GM21825 (cell line): ENCODE results near the gene DGCR2.

Experiments used
- ATAC-seq: cut with Tn5 transposase; IDR thresholded peaks from one replicate; pipeline ENCODE4 v1.9.1; 2021; ENCODE audit warnings: mild to moderate bottlenecking, moderate library complexity; ENCODE audit not compliant: unreplicated experiment

The DGCR2 gene

GRCh38 chr22:19146215-19146968 lies 24.2 kb upstream of the DGCR2 start:
- ATAC-seq: no peak

- no peak for ATAC-seq
Observed at GRCh38 chr22:19143967-19144400, 21.8 kb upstream of the DGCR2 start.

- no peak for ATAC-seq
Observed at GRCh38 chr22:19143212-19143611, 21.0 kb upstream of the DGCR2 start.

- no peak for ATAC-seq
Observed at GRCh38 chr22:19142394-19142793, 20.2 kb upstream of the DGCR2 start.

GRCh38 chr22:19139974-19140373 lies 17.8 kb upstream of the DGCR2 start:
- no peak for ATAC-seq

- ATAC-seq: no peak
Observed at GRCh38 chr22:19139001-19139356, 16.8 kb upstream of the DGCR2 start.

- no peak for ATAC-seq
Observed at GRCh38 chr22:19138217-19139000, 16.2 kb upstream of the DGCR2 start.

- no peak for ATAC-seq
Observed at GRCh38 chr22:19137384-19138216, 15.4 kb upstream of the DGCR2 start.

- no peak for ATAC-seq
Observed at GRCh38 chr22:19136915-19137314, 14.7 kb upstream of the DGCR2 start.

- no peak for ATAC-seq
Observed at GRCh38 chr22:19134874-19135273, 12.7 kb upstream of the DGCR2 start.

- no peak for ATAC-seq
Observed at GRCh38 chr22:19134176-19134831, 12.1 kb upstream of the DGCR2 start.

- no peak for ATAC-seq
Observed at GRCh38 chr22:19133561-19133960, 11.3 kb upstream of the DGCR2 start.

- ATAC-seq: no peak
Observed at GRCh38 chr22:19132693-19133400, 10.6 kb upstream of the DGCR2 start.

GRCh38 chr22:19132153-19132552 lies 9.9 kb upstream of the DGCR2 start:
- ATAC-seq: no peak

GRCh38 chr22:19131685-19132015 lies 9.4 kb upstream of the DGCR2 start:
- ATAC-seq: no peak

GRCh38 chr22:19130959-19131684 lies 8.9 kb upstream of the DGCR2 start, which contains the start of gene TSSK2:
Gene TSSK2, plus strand, starts transcription at chr22:19131308. Its CDS starts 92 bp downstream, at chr22:19131400.
- no peak for ATAC-seq

GRCh38 chr22:19129871-19130270 lies 7.7 kb upstream of the DGCR2 start:
- ATAC-seq: no peak

- ATAC-seq: no peak
Observed at GRCh38 chr22:19128946-19129727, 6.9 kb upstream of the DGCR2 start.

GRCh38 chr22:19128009-19128401 lies 5.8 kb upstream of the DGCR2 start:
- ATAC-seq: no peak
